Neural cell (in vitro differentiated cells): ENCODE measurements around the gene TCOF1. TPM values are rescaled to one million over a fixed set of nuclear protein-coding genes. Genes with fewer than 3 reads are reported as not detected.
"Not testable (repeated sequence)": the region's sequence is repeated elsewhere in the genome, so short reads cannot be mapped to it uniquely, and the experiment has no call there.

Source experiments
- H2AFZ ChIP-seq: fragments of 200-600, 300-800 bp; sonication (generic), shearing (Covaris generic); 2 replicates; pipeline ENCODE4 v1.6.0; 2014; ENCODE audit warnings: low read depth, mild to moderate bottlenecking, antibody characterized with exemption, low read length, moderate library complexity
- H3F3A ChIP-seq: fragments of 200-600 bp; shearing (Covaris generic); 2 replicates; pipeline ENCODE4 v1.6.1; 2016; ENCODE audit warnings: mild to moderate bottlenecking, moderate library complexity, mixed read lengths, antibody characterized with exemption, low read length; ENCODE audit not compliant: insufficient read depth, poor library complexity, severe bottlenecking
- H3K27ac ChIP-seq: fragments of 200-600, 300-800 bp; sonication (generic), shearing (Covaris generic); 2 replicates; pipeline ENCODE4 v1.5.1; 2014; ENCODE audit warnings: mild to moderate bottlenecking, low read length, moderate library complexity
- H3K27me3 ChIP-seq: fragments of 300-800, 200-600 bp; sonication (generic), shearing (Covaris generic); 2 replicates; pipeline ENCODE4 v1.6.0; 2014; ENCODE audit warnings: mild to moderate bottlenecking, low read depth, low read length, moderate library complexity; ENCODE audit not compliant: insufficient read depth
- H3K36me3 ChIP-seq: fragments of 300-800, 200-600 bp; sonication (generic), shearing (Covaris generic); 2 replicates; pipeline ENCODE4 v1.5.1; 2014; ENCODE audit warnings: mild to moderate bottlenecking, antibody characterized with exemption, low read length, moderate library complexity; ENCODE audit not compliant: insufficient read depth
- H3K4me2 ChIP-seq: fragments of 300-800, 200-600 bp; sonication (generic), shearing (Covaris generic); 2 replicates; pipeline ENCODE4 v1.6.0; 2014; ENCODE audit warnings: mild to moderate bottlenecking, low read length
- H3K4me3 ChIP-seq: fragments of 300-800, 200-600 bp; sonication (generic), shearing (Covaris generic); 2 replicates; pipeline ENCODE4 v1.5.1; 2014; ENCODE audit warnings: mild to moderate bottlenecking, low read length, moderate library complexity
- H3K79me2 ChIP-seq: fragments of 200-600 bp; shearing (Covaris generic); replicated peaks from 2 replicates; pipeline ENCODE4 v1.6.0; 2014; ENCODE audit warnings: mild to moderate bottlenecking, low read length, moderate library complexity; ENCODE audit not compliant: insufficient read depth
- H3K9ac ChIP-seq: fragments of 300-800, 200-600 bp; sonication (generic), shearing (Covaris generic); 2 replicates; pipeline ENCODE4 v1.6.1; 2016; ENCODE audit warnings: mild to moderate bottlenecking, low read length, mixed read lengths
- H3K9me2 ChIP-seq: fragments of 200-600 bp; shearing (Covaris generic); 2 replicates; pipeline ENCODE4 v1.6.1; 2016; ENCODE audit warnings: mild to moderate bottlenecking, low read length, mixed read lengths; ENCODE audit not compliant: insufficient read depth
- H3K9me3 ChIP-seq: fragments of 200-600, 300-800 bp; sonication (generic), shearing (Covaris generic); 2 replicates; pipeline ENCODE4 v1.6.1; 2016; ENCODE audit warnings: mild to moderate bottlenecking, mixed run types, low read length, moderate library complexity, mixed read lengths
- H4K20me1 ChIP-seq: fragments of 200-600 bp; shearing (Covaris generic); 2 replicates; pipeline ENCODE4 v1.6.1; 2016; ENCODE audit warnings: mild to moderate bottlenecking, mixed run types; ENCODE audit not compliant: insufficient read depth
- CTCF ChIP-seq: fragments of 450-650 bp; IDR thresholded peaks from 2 replicates; pipeline ENCODE4 v1.5.1; 2014; ENCODE audit warnings: antibody characterized with exemption, mild to moderate bottlenecking, moderate library complexity; ENCODE audit not compliant: poor library complexity, severe bottlenecking
- EP300 ChIP-seq: fragments of 450-650 bp; conservative IDR thresholded peaks from 2 replicates; pipeline ENCODE4 v1.6.1; 2014; ENCODE audit warnings: antibody characterized with exemption, mild to moderate bottlenecking, moderate library complexity; ENCODE audit not compliant: poor library complexity, severe bottlenecking
- EZH2 ChIP-seq: fragments of 200-600, 300-800 bp; shearing (Covaris generic), sonication (generic); IDR thresholded peaks from 2 replicates; pipeline ENCODE4 v1.6.1; 2014; ENCODE audit warnings: antibody characterized with exemption, low read length, borderline replicate concordance, mild to moderate bottlenecking; ENCODE audit not compliant: insufficient read depth, poor library complexity, severe bottlenecking
- MXI1 ChIP-seq: fragments of 450-650 bp; conservative IDR thresholded peaks from 2 replicates; pipeline ENCODE4 v1.6.1; 2014; ENCODE audit warnings: antibody characterized with exemption, mild to moderate bottlenecking; ENCODE audit not compliant: poor library complexity, severe bottlenecking
- POLR2AphosphoS5 ChIP-seq: IDR thresholded peaks from 2 replicates; pipeline ENCODE4 v1.6.1; 2012
- RAD21 ChIP-seq: fragments of 450-650 bp; conservative IDR thresholded peaks from 2 replicates; pipeline ENCODE4 v1.6.1; 2014; ENCODE audit warnings: antibody characterized with exemption, mild to moderate bottlenecking, moderate library complexity
- REST ChIP-seq: IDR thresholded peaks from 2 replicates; pipeline ENCODE4 v1.6.1; 2012; ENCODE audit warnings: borderline replicate concordance
- SMC3 ChIP-seq: fragments of 450-650 bp; conservative IDR thresholded peaks from 2 replicates; pipeline ENCODE4 v1.6.1; 2014; ENCODE audit warnings: antibody characterized with exemption, mild to moderate bottlenecking, moderate library complexity; ENCODE audit not compliant: poor library complexity
- TAF1 ChIP-seq: IDR thresholded peaks from 2 replicates; pipeline ENCODE4 v1.6.1; 2012; ENCODE audit warnings: low read depth
- polyA plus RNA-seq: library from polyadenylated mRNA; depleted of rRNA; stranded (reverse); fragments of >200 nt; gene quantifications from 2 replicates; pipeline ENCODE4 v1.2.3, GENCODE V29; 2014

Gene TCOF1
- polyA plus RNA-seq, 1 donor from 2014 or later: 6.5 TPM

- TF ChIP-seq REST: no peak
Observed at GRCh38 chr5:150412319-150413175, 55.0 kb downstream of the TCOF1 start, which contains the start of gene CD74 (continued).

GRCh38 chr5:150413176-150413901, 55.8 kb downstream of the TCOF1 start:
- no peak overlapping the region for H3K27ac ChIP-seq
- H3K36me3 ChIP-seq: no peaks in the 10 kb centered on the region
- H2AFZ ChIP-seq: no peak overlapping the region
- H3K9me2 ChIP-seq: no peaks in the 10 kb centered on the region
- no peak overlapping the region for H3K4me3 ChIP-seq
- H3K27me3 ChIP-seq: no peaks in the 10 kb centered on the region
- H3K79me2 ChIP-seq: no peaks in the 10 kb centered on the region
- no peak overlapping the region for H3K9ac ChIP-seq
- H3F3A ChIP-seq: no peaks in the 10 kb centered on the region
- H3K4me2 ChIP-seq: no peak overlapping the region
- TF ChIP-seq RAD21: no peak
- no peak for TF ChIP-seq MXI1
- no peak for TF ChIP-seq EZH2
- TF ChIP-seq EP300: no peak
- no peak for TF ChIP-seq CTCF
- no peak for TF ChIP-seq REST
- no peak for TF ChIP-seq POLR2AphosphoS5
- TF ChIP-seq SMC3: no peak
- no peak for TF ChIP-seq TAF1
- no peaks in the 10 kb centered on the region for H4K20me1 ChIP-seq
- H3K9me3 ChIP-seq: no peaks in the 10 kb centered on the region

GRCh38 chr5:150413902-150414790, 56.6 kb downstream of the TCOF1 start:
- H3K4me2 ChIP-seq: not testable (repeated sequence)

More at GRCh38 chr5:150413902-150414790, 56.6 kb downstream of the TCOF1 start:
- H3K9me3 ChIP-seq, H3K4me3 ChIP-seq, H3K27me3 ChIP-seq, H3K9me2 ChIP-seq, H4K20me1 ChIP-seq, H3K9ac ChIP-seq, H3F3A ChIP-seq, H3K79me2 ChIP-seq, H3K27ac ChIP-seq, H3K36me3 ChIP-seq, H2AFZ ChIP-seq: not testable (repeated sequence)
